Esophagus muscularis mucosa (tissue), 4 donors: ENCODE measurements around the gene TRMT1.

Experiments used
- EP300 ChIP-seq: sonication (generic); formaldehyde crosslinking; IDR thresholded peaks from one replicate; pipeline ENCODE4 v1.6.1; 2017; ENCODE audit warnings: antibody characterized with exemption
- POLR2A ChIP-seq: fragments of 450-650 bp; IDR thresholded peaks from one replicate; pipeline ENCODE4 v1.6.1; 2017; ENCODE audit warnings: antibody characterized with exemption, moderate library complexity, mild to moderate bottlenecking, low read depth
- POLR2AphosphoS5 ChIP-seq, 2 donors: sonication (generic); formaldehyde crosslinking; IDR thresholded peaks; one replicate each; pipeline ENCODE4 v1.6.1; 2017; ENCODE audit warnings: antibody characterized with exemption in 2 of 2
- TF ChIP-seq, protein P1 (sequence below), 3 experiments: fragments of 200-600 bp in 2 of 3; fragments of 450-650 bp in 1 of 3; sonication (generic) in 2 of 3; IDR thresholded peaks; one replicate each; pipeline ENCODE4 v1.5.1; 2017 to 2019; ENCODE audit warnings: antibody characterized with exemption in 3 of 3, mild to moderate bottlenecking in 2 of 3, moderate library complexity in 1 of 3

DNA sequence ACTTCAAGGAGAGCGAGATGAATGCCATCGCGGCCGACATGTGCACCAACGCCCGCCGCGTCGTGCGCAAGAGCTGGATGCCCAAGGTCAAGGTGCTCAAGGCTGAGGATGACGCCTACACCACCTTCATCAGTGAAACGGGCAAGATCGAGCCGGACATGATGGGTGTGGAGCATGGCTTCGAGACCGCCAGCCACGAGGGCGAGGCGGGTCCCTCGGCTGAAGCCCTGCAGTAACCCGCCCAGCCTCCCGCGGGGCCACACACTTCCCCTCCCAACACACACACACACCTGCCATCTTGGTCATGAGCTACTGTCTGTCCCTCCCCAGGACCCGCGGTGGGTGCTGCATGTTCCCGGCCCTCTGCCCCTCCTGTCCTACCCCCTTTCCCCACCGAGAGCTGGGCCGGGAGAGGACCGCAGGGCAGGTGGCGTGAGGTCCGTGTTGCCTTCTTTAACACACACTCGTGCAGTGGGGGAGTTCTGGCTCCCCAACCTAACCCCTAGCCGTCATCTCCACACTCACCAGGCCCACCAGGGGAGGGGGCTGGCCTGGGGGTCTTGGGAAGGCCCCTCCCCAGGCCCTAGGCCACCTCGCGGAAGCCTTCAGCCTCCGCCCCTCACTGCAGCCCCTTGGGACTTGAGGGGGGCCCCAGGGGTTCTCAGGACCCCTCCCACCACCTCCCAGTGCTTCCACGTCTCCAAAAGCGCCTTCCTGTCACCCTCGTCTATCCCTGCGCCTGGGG is 21.8 kb upstream of the TRMT1 start:
- TF ChIP-seq, protein P1, sequence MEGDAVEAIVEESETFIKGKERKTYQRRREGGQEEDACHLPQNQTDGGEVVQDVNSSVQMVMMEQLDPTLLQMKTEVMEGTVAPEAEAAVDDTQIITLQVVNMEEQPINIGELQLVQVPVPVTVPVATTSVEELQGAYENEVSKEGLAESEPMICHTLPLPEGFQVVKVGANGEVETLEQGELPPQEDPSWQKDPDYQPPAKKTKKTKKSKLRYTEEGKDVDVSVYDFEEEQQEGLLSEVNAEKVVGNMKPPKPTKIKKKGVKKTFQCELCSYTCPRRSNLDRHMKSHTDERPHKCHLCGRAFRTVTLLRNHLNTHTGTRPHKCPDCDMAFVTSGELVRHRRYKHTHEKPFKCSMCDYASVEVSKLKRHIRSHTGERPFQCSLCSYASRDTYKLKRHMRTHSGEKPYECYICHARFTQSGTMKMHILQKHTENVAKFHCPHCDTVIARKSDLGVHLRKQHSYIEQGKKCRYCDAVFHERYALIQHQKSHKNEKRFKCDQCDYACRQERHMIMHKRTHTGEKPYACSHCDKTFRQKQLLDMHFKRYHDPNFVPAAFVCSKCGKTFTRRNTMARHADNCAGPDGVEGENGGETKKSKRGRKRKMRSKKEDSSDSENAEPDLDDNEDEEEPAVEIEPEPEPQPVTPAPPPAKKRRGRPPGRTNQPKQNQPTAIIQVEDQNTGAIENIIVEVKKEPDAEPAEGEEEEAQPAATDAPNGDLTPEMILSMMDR (IDR thresholded peaks at IDR 0.05), result no peak
- TF ChIP-seq POLR2AphosphoS5 (IDR thresholded peaks at IDR 0.05), result no peak
- TF ChIP-seq POLR2A, result no peak
- TF ChIP-seq EP300, result no peak
